Activated CD4-positive, CD25-positive, alpha-beta regulatory T cell treated with anti-CD3 and anti-CD28 coated beads, Interleukin-2, amount 50 U/mL, for 24 hours (primary cell): ENCODE measurements around the gene TAS2R38.
"Not testable (repeated sequence)": the region's sequence is repeated elsewhere in the genome, so short reads cannot be mapped to it uniquely, and the experiment has no call there.

Experiments used
- ATAC-seq, 2 donors: fragments of 150-1000 bp; cut with Tn5 transposase; one replicate each; pipeline ENCODE4 v1.10.0; 2021; ENCODE audit warnings: mild to moderate bottlenecking in 1 of 2, moderate library complexity in 1 of 2

The TAS2R38 gene

DNA sequence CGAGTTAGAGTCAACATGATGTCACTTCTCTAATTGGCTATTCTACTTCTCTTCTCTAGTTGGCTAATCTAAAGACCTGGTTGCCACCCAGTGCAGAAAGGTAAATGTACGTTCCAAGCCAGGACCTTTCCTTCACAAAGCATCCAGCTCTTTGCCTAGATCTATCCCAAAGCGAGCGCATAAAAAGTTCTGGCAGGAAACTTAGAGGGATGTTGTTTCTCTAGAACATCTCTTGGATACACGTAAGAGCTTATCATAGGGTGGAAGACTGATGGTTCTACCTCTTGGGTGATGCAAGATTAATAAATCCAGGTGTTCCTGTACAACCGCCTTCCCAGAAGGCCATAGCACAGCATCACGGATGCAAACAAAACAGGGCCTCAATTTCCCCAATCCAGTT, at the start of gene TAS2R38:
TSS of gene TAS2R38 (minus strand) at position 101 of the 400 bp plus-strand sequence. CDS start at position 17, 84 bp downstream.
- no peak for ATAC-seq

DNA sequence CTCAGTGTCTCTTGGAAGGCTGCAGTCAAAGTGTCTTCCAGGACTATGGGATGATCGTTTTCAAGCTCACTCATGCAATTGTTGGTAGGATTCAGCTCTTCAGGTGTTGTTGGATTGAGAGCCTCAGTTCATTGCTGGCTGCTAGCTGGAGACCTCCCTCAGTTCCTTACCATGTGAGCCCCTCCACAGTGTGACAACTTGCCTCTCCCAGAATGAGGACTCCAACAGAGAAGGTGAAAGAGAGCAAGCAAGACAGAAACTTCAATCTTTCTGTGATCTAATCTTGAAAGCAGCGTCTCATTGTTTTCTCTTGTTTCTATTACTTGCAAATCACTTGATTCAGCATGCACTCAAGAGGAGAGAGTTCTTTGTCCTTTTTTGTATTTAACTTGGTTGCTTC, 44.6 kb upstream of the TAS2R38 start:
- ATAC-seq: no peak

GRCh38 chr7:142017451-142017850, 43.9 kb upstream of the TAS2R38 start:
- ATAC-seq: no peak

- no peak for ATAC-seq
Measured at GRCh38 chr7:142012825-142013511, 39.4 kb upstream of the TAS2R38 start.

DNA sequence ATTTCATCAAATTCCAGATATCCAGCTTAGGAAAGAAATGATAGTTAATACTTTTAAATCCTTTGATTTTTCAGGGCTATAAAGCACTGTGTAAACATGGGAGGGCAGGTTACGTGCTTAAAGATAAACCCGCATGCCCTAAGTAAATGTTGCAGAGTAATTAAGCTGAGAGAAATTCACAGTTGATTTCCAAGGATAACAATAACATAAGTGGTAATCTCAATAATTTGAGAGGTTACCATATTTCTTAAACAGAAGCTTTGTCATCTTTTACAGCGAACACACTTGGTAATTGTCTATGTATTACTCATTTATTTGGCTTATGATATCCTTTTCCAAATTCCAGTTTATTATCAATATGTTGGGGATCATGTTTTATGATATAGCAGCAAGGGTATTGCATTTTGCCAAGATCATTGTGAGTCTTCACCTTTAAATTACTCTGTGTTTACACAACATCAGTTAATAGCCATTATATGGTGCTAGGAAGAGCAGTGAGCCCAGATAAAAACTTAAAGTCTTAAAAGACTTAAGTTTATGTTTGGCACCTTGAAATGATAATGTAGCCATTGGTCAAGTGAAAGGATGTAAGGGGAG, 37.5 kb upstream of the TAS2R38 start:
- ATAC-seq: no peak

- ATAC-seq: no peak
Measured at GRCh38 chr7:142009187-142009586, 35.6 kb upstream of the TAS2R38 start.

GRCh38 chr7:142006577-142006976, 33.0 kb upstream of the TAS2R38 start:
- no peak for ATAC-seq

GRCh38 chr7:142002179-142002578, 28.6 kb upstream of the TAS2R38 start:
- ATAC-seq: no peak

- no peak for ATAC-seq
Measured at GRCh38 chr7:142001163-142001874, 27.7 kb upstream of the TAS2R38 start.

DNA sequence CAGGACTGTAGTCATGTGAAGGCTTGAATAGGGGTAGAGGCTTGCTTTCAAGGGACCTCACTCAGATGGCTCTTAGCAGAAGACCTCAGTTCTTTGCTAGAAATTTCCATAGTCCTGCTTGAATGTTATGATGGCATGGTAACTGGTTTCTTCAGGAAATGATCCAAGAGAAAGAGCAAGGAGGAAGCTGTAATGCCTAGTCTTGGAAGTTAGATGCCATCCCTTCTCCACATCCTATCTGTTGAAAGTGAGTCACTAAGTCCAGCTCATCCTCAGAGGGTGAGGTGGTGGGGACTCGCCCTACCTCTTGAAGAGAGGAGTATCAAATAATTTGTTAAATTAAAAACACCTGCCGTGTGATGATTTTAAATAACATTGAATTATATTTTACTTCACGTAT, 26.7 kb upstream of the TAS2R38 start:
- ATAC-seq: no peak

- no peak for ATAC-seq
Measured at GRCh38 chr7:141999058-141999623, 25.6 kb upstream of the TAS2R38 start.

DNA sequence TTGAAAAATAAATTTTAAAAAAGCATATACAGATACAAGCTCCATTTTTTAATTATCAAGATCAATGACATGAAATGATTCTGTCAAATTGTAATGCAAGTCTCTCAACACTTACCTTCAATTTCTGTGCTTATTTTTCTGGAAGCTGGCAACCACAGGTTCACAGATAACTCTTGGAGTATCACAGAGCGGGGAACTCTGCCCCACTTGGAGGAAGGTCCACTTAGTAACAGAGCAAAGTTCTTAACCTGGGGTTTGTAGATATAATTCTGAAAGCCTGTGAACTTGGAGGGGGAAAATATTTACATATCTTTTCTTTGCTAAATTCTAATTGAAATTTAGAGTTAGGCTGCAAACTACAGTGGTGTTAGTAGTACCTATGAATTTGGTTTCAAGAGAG, 19.8 kb upstream of the TAS2R38 start:
- no peak for ATAC-seq

DNA sequence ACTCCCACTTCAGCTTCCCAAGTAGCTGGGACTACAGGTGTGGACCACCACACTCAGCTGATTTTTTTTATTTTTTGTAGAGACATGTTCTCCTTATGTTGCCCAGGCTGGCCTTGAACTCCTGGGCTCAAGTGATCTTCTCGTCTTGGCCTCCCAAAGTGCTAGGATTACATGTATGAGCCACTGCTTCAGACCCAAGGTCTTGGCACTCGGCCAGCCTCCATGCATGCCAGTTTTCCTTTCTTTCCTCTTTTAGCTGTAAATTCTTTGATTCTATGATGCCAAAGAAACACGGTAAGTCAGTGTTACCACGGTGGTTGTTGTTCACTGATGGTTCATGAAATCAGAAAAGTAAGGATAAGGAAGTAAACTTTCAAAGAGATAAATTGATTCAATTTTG, 19.1 kb upstream of the TAS2R38 start:
- no peak for ATAC-seq

DNA sequence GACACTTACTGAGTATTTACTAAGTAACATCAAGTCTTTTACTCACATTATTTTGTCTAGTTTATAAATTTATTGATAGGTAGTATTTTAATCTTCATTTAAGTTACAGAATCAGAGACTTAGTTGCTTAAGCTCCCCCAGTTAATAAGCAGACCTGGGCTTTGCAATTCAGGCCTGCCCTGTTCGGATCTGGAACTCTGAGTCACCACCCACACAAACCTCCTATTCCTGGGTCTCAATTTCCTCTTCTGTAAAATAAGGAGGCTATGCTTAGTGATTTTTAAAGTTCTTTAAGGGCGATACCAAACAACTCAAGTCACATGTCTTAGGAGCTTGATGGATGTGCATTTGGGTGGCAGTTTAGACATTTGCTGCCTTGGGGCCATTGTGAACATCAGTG, 18.6 kb upstream of the TAS2R38 start:
- no peak for ATAC-seq

DNA sequence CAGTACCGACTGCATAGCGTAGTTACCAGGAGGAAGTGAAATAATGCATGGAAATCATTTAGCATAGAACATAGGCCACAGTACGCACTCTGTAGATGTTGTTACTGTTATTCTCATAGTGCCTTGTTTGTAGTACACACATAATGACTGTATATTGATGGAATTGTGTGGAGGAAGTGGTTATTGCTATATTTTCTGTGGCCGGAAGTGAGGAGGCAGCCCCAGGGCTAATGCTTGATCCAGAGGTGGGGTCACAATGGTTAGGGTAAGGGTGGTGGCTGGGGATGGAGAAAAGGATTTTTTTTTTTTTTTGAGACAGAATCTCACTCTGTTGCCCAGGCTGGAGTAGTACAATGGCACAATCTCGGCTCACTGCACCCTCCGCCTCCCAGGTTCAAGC, 17.6 kb upstream of the TAS2R38 start:
- no peak for ATAC-seq

DNA sequence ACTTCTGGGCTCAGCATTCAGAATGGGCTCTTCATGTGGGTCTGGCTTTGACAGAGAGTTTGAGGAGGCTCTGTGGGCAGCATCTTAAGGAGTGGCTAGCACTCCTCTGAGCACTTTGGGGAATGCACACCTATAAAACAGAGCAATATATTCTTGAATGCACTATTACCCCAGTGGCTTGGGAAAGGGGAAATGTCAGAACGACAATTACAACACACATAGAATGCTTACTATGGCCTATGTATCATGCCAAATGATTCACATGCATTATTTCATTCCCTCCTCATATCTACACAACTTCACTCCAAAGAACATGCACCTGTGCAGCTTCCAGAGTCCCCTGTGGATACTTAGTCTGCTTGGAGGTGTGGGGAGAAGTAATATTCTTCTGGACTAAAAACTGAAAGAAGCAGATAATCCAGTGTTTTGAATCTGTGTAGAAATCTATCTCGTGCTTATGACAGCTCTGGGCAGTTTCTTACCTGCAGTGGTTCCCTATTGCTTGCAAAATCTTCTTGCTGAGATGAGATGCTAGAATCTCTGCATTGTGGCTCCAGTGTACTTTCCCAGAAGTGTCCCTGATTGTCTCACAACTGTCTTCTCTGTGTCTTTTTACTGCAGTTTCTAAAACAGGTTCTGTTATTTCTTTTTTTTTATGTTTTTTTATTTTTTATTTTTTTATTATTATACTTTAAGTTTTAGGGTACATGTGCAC, 16.6 kb upstream of the TAS2R38 start:
- no peak for ATAC-seq

- not testable (repeated sequence) for ATAC-seq
Measured at GRCh38 chr7:141987803-141988202, 14.2 kb upstream of the TAS2R38 start.

DNA sequence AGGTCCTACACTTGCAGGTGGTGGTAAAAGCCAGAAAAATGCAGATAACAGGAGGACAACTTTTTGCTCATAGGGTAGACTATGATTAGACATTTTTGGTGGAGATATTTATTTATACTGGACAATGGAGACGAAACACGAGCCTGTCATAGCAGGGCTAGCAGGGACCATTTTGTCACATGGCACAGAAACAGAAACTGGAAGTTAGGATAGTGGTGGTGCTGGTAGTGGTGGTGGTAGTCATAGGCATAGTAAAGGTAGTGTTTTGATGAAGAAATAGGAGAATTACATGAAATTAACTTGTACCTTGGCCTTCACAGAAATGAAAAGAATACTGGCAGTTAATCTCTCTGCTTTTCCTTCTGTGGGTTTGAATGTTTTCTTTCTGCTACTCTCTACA, 13.3 kb upstream of the TAS2R38 start:
- ATAC-seq: no peak

DNA sequence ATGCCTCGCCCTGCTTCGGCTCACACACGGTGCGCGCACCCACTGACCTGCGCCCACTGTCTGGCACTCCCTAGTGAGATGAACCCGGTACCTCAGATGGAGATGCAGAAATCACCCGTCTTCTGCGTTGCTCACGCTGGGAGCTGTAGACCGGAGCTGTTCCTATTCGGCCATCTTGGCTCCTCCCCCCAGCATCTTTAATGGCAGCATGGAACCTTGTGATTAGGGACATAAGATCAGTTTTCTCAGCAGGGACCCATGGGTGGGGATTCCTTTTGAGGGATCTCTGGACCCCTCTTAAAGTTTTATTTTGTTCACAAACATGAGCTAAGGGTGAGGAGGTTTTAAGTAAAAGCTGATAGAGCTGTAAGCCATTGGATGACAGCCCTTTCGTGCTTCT, 12.4 kb upstream of the TAS2R38 start:
- ATAC-seq: not testable (repeated sequence)

DNA sequence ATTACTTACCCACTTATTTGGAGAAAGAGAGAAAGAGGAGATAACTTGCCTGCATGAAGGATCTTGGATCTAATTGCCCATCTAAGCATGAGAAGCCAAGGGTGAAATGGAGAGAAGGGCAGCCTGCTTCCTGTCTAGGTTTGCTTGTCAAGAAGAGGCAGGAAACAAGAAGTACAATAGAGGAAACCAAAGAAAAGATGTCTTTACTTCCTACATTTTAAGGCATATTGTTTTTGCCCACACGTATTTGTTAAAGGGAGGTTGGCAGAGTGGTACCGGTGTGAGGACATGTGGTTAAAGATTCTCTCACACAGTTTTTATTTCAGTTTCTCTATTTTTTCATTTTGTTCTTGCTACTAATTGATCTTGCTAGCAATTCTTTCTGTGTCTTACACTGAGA, 6.0 kb upstream of the TAS2R38 start:
- ATAC-seq: no peak

DNA sequence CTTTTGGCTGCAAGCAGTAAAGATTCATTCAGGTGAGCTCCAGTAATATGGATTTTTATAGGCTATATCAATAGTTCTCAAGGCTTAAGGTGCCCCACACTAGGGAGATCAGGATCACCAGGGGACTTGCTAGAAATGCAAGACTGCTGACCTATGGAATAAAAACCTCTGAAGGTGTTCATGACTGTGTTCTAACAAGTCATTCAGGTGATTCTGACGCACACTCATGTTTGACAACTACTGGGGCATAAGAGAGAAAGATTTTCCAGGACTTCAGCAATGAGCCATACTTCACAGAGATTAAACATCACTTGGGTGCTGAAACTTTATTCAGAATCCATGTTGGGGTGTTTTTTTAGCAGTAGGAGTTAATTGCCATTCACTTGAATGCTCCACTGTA, 4.8 kb upstream of the TAS2R38 start:
- ATAC-seq: no peak

DNA sequence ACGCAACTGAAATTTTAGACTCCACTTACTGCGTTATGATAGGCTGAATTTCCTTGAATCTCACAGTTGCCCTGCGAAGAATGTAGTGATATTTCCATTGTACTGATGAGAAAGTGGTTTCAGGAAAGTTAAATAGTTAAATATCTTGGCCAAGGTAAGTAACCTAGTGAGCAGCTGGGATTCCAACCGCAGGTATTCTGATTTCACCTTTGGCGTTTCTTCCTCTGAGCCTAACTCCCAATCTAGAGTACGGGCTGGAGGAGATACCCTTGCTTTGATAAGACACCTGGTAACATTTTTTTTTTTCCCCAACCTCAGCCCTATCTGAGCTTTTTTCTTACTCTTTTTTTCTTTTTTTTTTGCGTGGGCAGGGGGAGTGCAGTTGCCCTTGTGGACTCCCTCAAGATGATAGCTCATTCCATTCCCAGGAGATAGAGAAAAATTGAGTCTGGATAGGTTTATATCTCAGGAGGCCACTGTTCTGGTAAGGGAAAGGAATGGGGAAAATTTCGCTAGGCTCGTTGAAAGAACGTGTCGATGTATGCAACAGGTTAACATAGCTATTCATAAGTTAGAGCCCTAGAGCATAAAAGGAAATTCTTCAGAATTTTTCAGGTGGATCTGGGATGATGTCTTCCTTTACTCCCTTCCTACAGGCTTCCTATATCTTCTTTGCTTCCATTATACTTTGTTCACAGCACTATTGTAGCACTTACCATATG, 3.1 kb upstream of the TAS2R38 start:
- no peak for ATAC-seq
